A673 (cell line): Measurements from ENCODE around the gene EYS. TPM values are rescaled to one million over a fixed set of nuclear protein-coding genes. Genes with fewer than 3 reads are reported as not detected.
A peak's percentile ranks its signal among the peaks of the same experiment; 100 is the strongest.

Source experiments
- BruUV-seq: library from RNA; stranded (reverse); fragments of 400-500 nt; replicated peaks from 2 replicates; lab custom pipeline; 2021; lab: Mats Ljungman, UMichigan
- CTCF ChIA-PET: fragments of 300-600 bp; sonication (Branson Sonifier 250); formaldehyde crosslinking; loops from one replicate; lab custom pipeline; 2022; ENCODE audit warnings: antibody characterized with exemption; lab: Charles Lee
- POLR2A ChIA-PET: fragments of 300-600 bp; sonication (Branson Sonifier 250); formaldehyde crosslinking; loops from one replicate; lab custom pipeline; 2022; ENCODE audit warnings: antibody characterized with exemption; ENCODE audit not compliant: low non-redundant PET; lab: Charles Lee
- DNase-seq: peaks from one replicate; pipeline ENCODE4 v3.0.0-alpha.2; 2015; ENCODE audit warnings: low spot score
- H3K27ac ChIP-seq: fragments of 200-600 bp; sonication (generic); 2 replicates; pipeline ENCODE4 v1.5.1; 2016; ENCODE audit warnings: mixed run types, low read depth, mild to moderate bottlenecking, mixed read lengths, antibody characterized with exemption, low read length; ENCODE audit not compliant: poor library complexity, severe bottlenecking
- H3K27me3 ChIP-seq: fragments of 200-600 bp; sonication (generic); replicated peaks from 2 replicates; pipeline ENCODE4 v1.6.1; 2017; ENCODE audit warnings: mixed run types, low read depth, mild to moderate bottlenecking, mixed read lengths, antibody characterized with exemption, low read length; ENCODE audit not compliant: insufficient read depth, poor library complexity
- H3K36me3 ChIP-seq: fragments of 200-600 bp; sonication (generic); 2 replicates; pipeline ENCODE4 v1.6.1; 2016; ENCODE audit warnings: mixed run types, mild to moderate bottlenecking, mixed read lengths, antibody characterized with exemption, low read length; ENCODE audit not compliant: insufficient read depth, poor library complexity, severe bottlenecking
- H3K4me1 ChIP-seq: fragments of 200-600 bp; sonication (generic); 2 replicates; pipeline ENCODE4 v1.6.1; 2017; ENCODE audit warnings: mixed run types, mild to moderate bottlenecking, mixed read lengths, antibody characterized with exemption, low read length; ENCODE audit not compliant: insufficient read depth, poor library complexity, severe bottlenecking
- H3K4me3 ChIP-seq: fragments of 200-600 bp; sonication (generic); 2 replicates; pipeline ENCODE4 v1.5.1; 2016; ENCODE audit warnings: low read depth, mixed run types, mild to moderate bottlenecking, mixed read lengths, low read length; ENCODE audit not compliant: poor library complexity, severe bottlenecking
- H3K9me3 ChIP-seq: fragments of 200-600 bp; sonication (generic); 2 replicates; pipeline ENCODE4 v1.6.1; 2016; ENCODE audit warnings: mixed run types, low read depth, mild to moderate bottlenecking, mixed read lengths, antibody characterized with exemption, low read length; ENCODE audit not compliant: poor library complexity, severe bottlenecking
- CTCF ChIP-seq: fragments of 300-800, 200-600 bp; sonication (generic); conservative IDR thresholded peaks from 2 replicates; pipeline ENCODE4 v1.5.1; 2017; ENCODE audit warnings: low read depth, mild to moderate bottlenecking, antibody characterized with exemption, low read length, moderate library complexity, mixed read lengths
- EZH2 ChIP-seq: fragments of 200-600 bp; sonication (generic); IDR thresholded peaks from 2 replicates; pipeline ENCODE4 v1.6.1; 2017; ENCODE audit warnings: borderline replicate concordance, low read depth, mild to moderate bottlenecking, mixed read lengths, antibody characterized with exemption, low read length; ENCODE audit not compliant: poor library complexity, severe bottlenecking
- intact Hi-C: fragments of 100-400 bp; cut with micrococcal nuclease; formaldehyde crosslinking; loops from one replicate; pipeline ENCODE4 v1.10.0; 2022; ENCODE audit not compliant: unreplicated experiment
- total RNA-seq: library from RNA; stranded (reverse); gene quantifications from 2 replicates; pipeline ENCODE4 v1.2.3, GENCODE V29; 2021

The EYS gene
- total RNA-seq, 1 experiment from 2014 or later, result 0.47 TPM

DNA sequence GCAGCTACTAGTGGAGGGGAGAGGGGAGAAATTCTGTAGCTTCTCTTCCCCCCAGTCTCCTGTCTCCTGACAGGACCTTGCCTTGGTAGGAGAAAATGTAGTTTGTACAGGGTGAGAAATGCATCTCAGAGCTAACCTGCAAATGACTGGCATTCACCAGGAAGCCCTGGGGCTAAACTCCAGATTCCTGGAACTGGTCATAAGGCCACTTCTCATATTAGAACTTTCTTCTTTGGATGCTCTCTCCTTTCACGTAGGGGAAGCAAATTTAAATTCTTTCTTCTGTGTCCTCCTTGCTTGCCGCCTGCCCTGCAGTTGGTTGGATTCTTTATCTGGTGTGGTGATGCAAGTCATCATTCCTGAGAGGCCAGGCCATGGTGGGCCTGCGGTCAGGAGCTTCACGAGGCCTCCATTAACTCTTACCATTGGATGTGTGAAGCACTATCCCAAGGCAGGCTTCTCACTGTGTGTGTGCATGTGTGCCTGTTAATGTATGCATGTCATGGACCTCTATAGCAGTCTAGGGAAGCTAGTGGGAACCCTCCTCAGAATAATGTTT is 1889.5 kb downstream of the EYS start:
- CTCF ChIA-PET, result interaction anchor here (1.1 to 1.3 kb wide), 2 partner anchors 11 to 44 kb away, joined by 3 to 4 read pairs; no protein-coding TSS in a partner anchor
- no TSS peak for BruUV-seq

DNA sequence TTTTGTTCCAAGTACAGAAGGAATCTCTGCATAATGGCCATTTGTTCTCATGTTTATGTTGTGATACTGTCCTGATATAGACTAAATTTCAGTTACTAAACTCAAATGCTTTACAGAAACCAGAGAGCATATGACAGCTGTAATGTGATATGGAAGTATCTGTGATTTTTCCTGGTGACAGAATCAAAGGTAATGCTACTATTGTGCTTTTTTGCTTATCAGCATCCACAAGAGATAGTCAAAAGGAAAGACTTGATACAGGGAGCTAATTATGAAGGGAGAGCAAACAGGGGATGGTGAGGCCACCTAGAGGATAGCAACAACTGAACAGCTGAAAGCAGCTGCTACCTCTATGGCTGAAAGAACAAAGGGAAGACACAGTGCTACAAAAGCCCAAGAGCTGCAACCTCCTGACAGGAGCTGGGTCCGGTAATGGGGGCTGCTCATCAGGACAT is 1890.0 kb downstream of the EYS start:
- Histone ChIP-seq H3K4me1 (peaks cover 7% of the 10 kb centered on the region), H3K27me3 (no peaks in the 10 kb centered on the region), H3K27ac (no peak overlapping the region), H3K4me3 (no peak overlapping the region), H3K9me3 (no peaks in the 10 kb centered on the region), H3K36me3 (no peaks in the 10 kb centered on the region)
- intact Hi-C loops, result no loop called here
- ChIA-PET CTCF (interaction anchor here (1.1 to 1.3 kb wide), 2 partner anchors 10 to 44 kb away, joined by 3 to 4 read pairs; no protein-coding TSS in a partner anchor), POLR2A (no interaction called here)
- peak; percentile 31 for DNase-seq
- TF ChIP-seq CTCF (peak; percentile 54), EZH2 (no peak)
- BruUV-seq, result no TSS peak

More for the DNA sequence above, 1889.5 kb downstream of the EYS start:
- peaks cover 7% of the 10 kb centered on the region for H3K4me1 ChIP-seq
- no peak overlapping the region for H3K4me3 ChIP-seq
- no peaks in the 10 kb centered on the region for H3K27me3 ChIP-seq
- TF ChIP-seq CTCF, result no peak
- no peak for TF ChIP-seq EZH2
- H3K36me3 ChIP-seq, result no peaks in the 10 kb centered on the region
- DNase-seq, result no peak
- intact Hi-C loops, result no loop called here
- POLR2A ChIA-PET, result no interaction called here
- H3K9me3 ChIP-seq, result no peaks in the 10 kb centered on the region
- no peak overlapping the region for H3K27ac ChIP-seq

DNA sequence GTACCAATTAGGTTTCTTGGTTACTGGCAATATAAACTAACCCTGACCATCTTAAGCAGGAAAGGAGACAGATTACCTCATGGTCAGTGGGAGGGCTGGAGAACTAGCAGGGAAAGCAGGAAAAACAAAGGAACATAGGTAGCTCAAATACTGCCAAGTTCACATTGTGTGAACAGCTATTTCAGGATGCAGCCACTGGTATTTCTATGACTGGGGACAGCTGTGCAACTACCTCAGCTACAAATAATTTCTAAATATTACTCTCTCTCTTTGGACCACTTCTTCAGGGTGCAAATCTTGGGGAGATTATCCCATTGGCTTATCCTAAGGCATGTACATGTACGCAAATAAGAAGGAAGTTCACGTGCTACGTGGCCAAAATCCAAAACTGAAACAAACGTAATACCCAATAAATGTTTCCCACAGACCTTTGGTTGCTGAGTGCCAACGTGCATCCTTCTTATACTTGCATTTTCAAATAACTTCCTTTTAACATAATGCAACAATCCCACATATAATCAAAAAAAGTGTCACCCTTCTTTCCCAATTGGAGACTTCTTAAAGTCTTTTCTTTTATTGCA is 1890.5 kb downstream of the EYS start:
- Histone ChIP-seq H3K9me3 (no peaks in the 10 kb centered on the region), H3K27me3 (no peaks in the 10 kb centered on the region), H3K36me3 (no peaks in the 10 kb centered on the region), H3K27ac (no peak overlapping the region), H3K4me1 (peaks cover 7% of the 10 kb centered on the region), H3K4me3 (no peak overlapping the region)
- POLR2A ChIA-PET, result no interaction called here
- intact Hi-C loops, result no loop called here
- CTCF ChIA-PET, result interaction anchor here (1.1 to 1.3 kb wide), 2 partner anchors 10 to 43 kb away, joined by 3 to 4 read pairs; no protein-coding TSS in a partner anchor
- TF ChIP-seq CTCF (no peak), EZH2 (no peak)
- DNase-seq, result no peak
- no TSS peak for BruUV-seq
